ENCODE measurements around the gene CRIP2.

- TF ChIP-seq CTCF (IDR thresholded peaks at IDR 0.05) (no peak), POLR2A (IDR thresholded peaks at IDR 0.05) (peak; percentile 41)
Measured at GRCh38 chr14:105474483-105475268, at the start of gene CRIP2.

All from right lobe of liver (tissue), 4 donors.